ENCODE results near the gene ARHGAP42. TPM values are rescaled to one million over a fixed set of nuclear protein-coding genes. Genes with fewer than 3 reads are reported as not detected.

ARHGAP42 gene
- total RNA-seq, 1 experiment from 2014 or later, result 39.1 TPM

- H3K4me1 ChIP-seq (ENCODE audit: insufficient read depth, low read length), result peaks cover 4% of the 10 kb centered on the region
- no peak overlapping the region for H2BK15ac ChIP-seq (ENCODE audit: low read depth, low read length)
- no peak for DNase-seq
- H2BK20ac ChIP-seq (ENCODE audit: low read depth, low read length, poor library complexity, severe bottlenecking), result no peak overlapping the region
- no peak overlapping the region; a peak in 1 of 5 replicates for H3K4me3 Mint-ChIP-seq
- no peak overlapping the region for H2BK120ac ChIP-seq (ENCODE audit: low read depth, low read length, poor library complexity, severe bottlenecking)
- no peak overlapping the region for H3K18ac ChIP-seq (ENCODE audit: insufficient read length, low read depth, low read length)
- TF ChIP-seq CTCF (conservative IDR thresholded peaks at IDR 0.05), result no peak
- H2AFZ ChIP-seq (ENCODE audit: low read length), result no peak overlapping the region
- no peak overlapping the region for H4K91ac ChIP-seq (ENCODE audit: insufficient read length, low read depth, low read length)
- no peaks in the 10 kb centered on the region for H3K79me1 ChIP-seq (ENCODE audit: insufficient read depth, low read depth, low read length, poor library complexity, severe bottlenecking)
- H3K9ac ChIP-seq (ENCODE audit: extremely low read depth, insufficient read length, low read length), result no peak overlapping the region
- no peak overlapping the region for H4K5ac ChIP-seq (ENCODE audit: insufficient read length, low read depth, low read length)
- H3K4me1 Mint-ChIP-seq, result peaks cover 23 to 29% of the 10 kb centered on the region in 2 experiments
- no peak overlapping the region for H3K27ac ChIP-seq (ENCODE audit: insufficient read length, low read depth, low read length)
- H2AK5ac ChIP-seq (ENCODE audit: insufficient read length, low read length), result no peak overlapping the region
- no peak overlapping the region for H3K4me2 ChIP-seq (ENCODE audit: insufficient read depth, insufficient read length, low read length)
- no peaks in the 10 kb centered on the region for H3K23me2 ChIP-seq (ENCODE audit: insufficient read length, low read depth, low read length, poor library complexity, severe bottlenecking)
- H3K56ac ChIP-seq (ENCODE audit: insufficient read length, low read depth, low read length), result no peak overlapping the region
- H4K20me1 ChIP-seq (ENCODE audit: control insufficient read depth, insufficient read depth, insufficient read length), result no peaks in the 10 kb centered on the region
- no peak overlapping the region for H3K23ac ChIP-seq (ENCODE audit: insufficient read length, low read depth, low read length)
- no peaks in the 10 kb centered on the region; the same call in 1 of the 2 replicates for H3K79me2 ChIP-seq (ENCODE audit: insufficient read depth, low read length)
- no peak overlapping the region for H4K8ac ChIP-seq (replicated peaks; ENCODE audit: insufficient read length, low read depth, low read length)
- no peaks in the 10 kb centered on the region for H3K9me3 ChIP-seq (ENCODE audit: control insufficient read depth, low read depth, low read length)
- H3K27me3 ChIP-seq (ENCODE audit: insufficient read depth, low read length), result no peaks in the 10 kb centered on the region
- H2BK5ac ChIP-seq (ENCODE audit: insufficient read length, low read length), result no peak overlapping the region
- H3K27me3 Mint-ChIP-seq (ENCODE audit: low read depth), result no peaks in the 10 kb centered on the region
- H2BK12ac ChIP-seq (ENCODE audit: insufficient read length, low read depth, low read length), result no peak overlapping the region
- no CpG with 5 or more reads among the region's 4 CpGs for WGBS (ENCODE audit: extremely low coverage, insufficient read length, low lambda C conversion rate)
- H3K9me3 Mint-ChIP-seq, result no peaks in the 10 kb centered on the region
- no peak overlapping the region for H3K4ac ChIP-seq (ENCODE audit: low read depth, low read length)
- H3K27ac Mint-ChIP-seq, result peak overlapping the region in 2 of 3 experiments; percentile 29 to 62; a peak in 2 of 7 replicates
- H3T11ph ChIP-seq (ENCODE audit: low read length), result no peak overlapping the region
- no peak overlapping the region for H3K14ac ChIP-seq (ENCODE audit: insufficient read depth, low read length)
- no peaks in the 10 kb centered on the region for H3K36me3 Mint-ChIP-seq (ENCODE audit: insufficient read depth in 1 of 3, low read depth in 3 of 3)
These were observed 11.9 kb upstream of the ARHGAP42 start for GRCh38 chr11:100675115-100675650.

Data from H9 (cell line).